Astrocyte (in vitro differentiated cells and primary cell): ENCODE data around the gene ULBP2. TPM values are rescaled to one million over a fixed set of nuclear protein-coding genes. Genes with fewer than 3 reads are reported as not detected.
"Not testable (repeated sequence)": the region's sequence is repeated elsewhere in the genome, so short reads cannot be mapped to it uniquely, and the experiment has no call there.

Source experiments
- DNase-seq: peaks from one replicate; pipeline ENCODE4 v3.0.0-alpha.2; 2010; ENCODE audit warnings: low read depth
- FAIRE-seq: peaks from 2 replicates; lab custom pipeline; 2011; peaks lifted over from hg19 to GRCh38; lab: Jason Lieb, UNC
- H2AFZ ChIP-seq: 2 replicates; pipeline ENCODE4 v1.6.0; 2012; ENCODE audit warnings: low read depth, low read length, inconsistent platforms
- H3K27ac ChIP-seq: 2 replicates; pipeline ENCODE4 v1.5.1; 2011; ENCODE audit warnings: low read depth, low read length, inconsistent platforms
- H3K27me3 ChIP-seq: 2 replicates; pipeline ENCODE4 v1.6.0; 2011; ENCODE audit warnings: low read length, inconsistent platforms; ENCODE audit not compliant: insufficient read depth
- H3K36me3 ChIP-seq: 2 replicates; pipeline ENCODE4 v1.5.1; 2011; ENCODE audit warnings: low read length, inconsistent platforms; ENCODE audit not compliant: insufficient read depth
- H3K4me1 ChIP-seq: 2 replicates; pipeline ENCODE4 v1.5.1; 2011; ENCODE audit warnings: low read length, inconsistent platforms; ENCODE audit not compliant: insufficient read depth
- H3K4me2 ChIP-seq: 2 replicates; pipeline ENCODE4 v1.6.0; 2012; ENCODE audit warnings: low read length, inconsistent platforms
- H3K4me3 ChIP-seq: 2 replicates; pipeline ENCODE4 v1.5.1; 2011; ENCODE audit warnings: low read depth, mild to moderate bottlenecking, low read length, inconsistent platforms; ENCODE audit not compliant: insufficient read depth
- H3K79me2 ChIP-seq: 2 replicates; pipeline ENCODE4 v1.6.0; 2012; ENCODE audit warnings: mild to moderate bottlenecking, low read length, inconsistent platforms; ENCODE audit not compliant: insufficient read depth
- H3K9ac ChIP-seq: 2 replicates; pipeline ENCODE4 v1.6.0; 2012; ENCODE audit warnings: mild to moderate bottlenecking, low read length, inconsistent platforms
- H3K9me3 ChIP-seq: 2 replicates; pipeline ENCODE4 v1.5.1; 2012; ENCODE audit warnings: low read depth, mild to moderate bottlenecking, low read length, inconsistent platforms; ENCODE audit not compliant: insufficient read depth
- H4K20me1 ChIP-seq: 2 replicates; pipeline ENCODE4 v1.6.0; 2012; ENCODE audit warnings: low read length, inconsistent platforms; ENCODE audit not compliant: insufficient read depth
- H3K27ac Mint-ChIP-seq: one replicate; pipeline ENCODE4 v1.8.0; 2021; ENCODE audit warnings: mild to moderate bottlenecking, mixed read lengths; ENCODE audit not compliant: unreplicated experiment
- H3K27me3 Mint-ChIP-seq: one replicate; pipeline ENCODE4 v1.8.0; 2021; ENCODE audit warnings: low read depth, mixed read lengths; ENCODE audit not compliant: unreplicated experiment
- H3K36me3 Mint-ChIP-seq: one replicate; pipeline ENCODE4 v1.8.0; 2021; ENCODE audit warnings: low read depth, mixed read lengths; ENCODE audit not compliant: unreplicated experiment
- H3K4me1 Mint-ChIP-seq: one replicate; pipeline ENCODE4 v1.8.0; 2021; ENCODE audit warnings: low read depth, mixed read lengths; ENCODE audit not compliant: unreplicated experiment
- H3K4me3 Mint-ChIP-seq: one replicate; pipeline ENCODE4 v1.8.0; 2021; ENCODE audit warnings: mild to moderate bottlenecking, moderate library complexity, mixed read lengths; ENCODE audit not compliant: unreplicated experiment
- H3K9me3 Mint-ChIP-seq: one replicate; pipeline ENCODE4 v1.8.0; 2021; ENCODE audit warnings: mild to moderate bottlenecking, mixed read lengths; ENCODE audit not compliant: unreplicated experiment
- EZH2 ChIP-seq: IDR thresholded peaks from 2 replicates; pipeline ENCODE4 v1.6.1; 2012; ENCODE audit warnings: mild to moderate bottlenecking, low read length, inconsistent platforms; ENCODE audit not compliant: insufficient read depth
- total RNA-seq: library from RNA; stranded (reverse); gene quantifications from 2 replicates; pipeline ENCODE4 v1.2.1, GENCODE V29; 2021
- TF ChIP-seq, protein P1 (sequence below): IDR thresholded peaks from 2 replicates; pipeline ENCODE4 v1.5.1; 2011; ENCODE audit warnings: low read depth, mild to moderate bottlenecking, inconsistent platforms, low read length, moderate library complexity; ENCODE audit not compliant: insufficient read depth

Gene ULBP2
- total RNA-seq, 1 donor from 2014 or later = 7.3 TPM

DNA sequence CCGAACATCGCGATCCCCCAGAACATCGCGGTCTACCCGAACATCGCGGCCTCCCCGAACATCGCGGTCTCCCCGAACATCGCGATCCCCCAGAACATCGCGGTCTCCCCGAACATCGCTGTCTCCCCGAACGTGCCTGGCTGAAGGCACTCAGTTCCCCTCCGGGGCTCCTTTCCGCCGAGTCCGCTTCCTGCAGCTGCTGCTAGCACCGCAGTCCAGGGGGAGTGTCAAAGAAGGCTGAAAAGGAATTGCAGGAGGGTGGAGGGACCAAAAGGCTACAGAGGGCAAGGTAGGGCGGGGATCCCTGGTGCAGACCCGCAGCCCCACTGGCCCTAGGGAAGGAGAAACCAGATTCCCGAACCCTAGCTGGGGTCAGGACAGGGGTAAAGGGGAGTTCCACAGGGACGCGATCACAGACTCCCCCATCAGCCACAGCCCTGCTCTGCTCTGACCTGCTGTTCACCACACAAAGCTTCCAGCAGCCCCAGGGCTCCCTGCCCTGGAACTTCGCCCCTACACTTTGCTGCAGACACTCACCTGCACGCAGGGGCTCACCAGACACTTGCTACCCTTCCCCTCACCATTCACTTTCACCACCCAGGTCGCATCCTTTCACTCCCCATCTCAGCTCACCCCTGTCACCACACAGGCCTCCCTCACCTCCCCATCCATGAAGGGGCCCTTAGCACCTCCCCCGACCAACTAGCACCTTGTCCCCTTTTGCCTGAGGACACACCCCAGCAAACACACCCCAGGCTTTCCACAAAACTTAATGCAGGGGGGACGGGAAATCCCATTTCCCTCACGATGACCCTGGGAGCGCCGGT lies 23.6 kb downstream of the ULBP2 start:
- H3K4me3 ChIP-seq = peak overlapping the region; percentile 56
- H4K20me1 ChIP-seq = no peaks in the 10 kb centered on the region
- peak overlapping the region; percentile 83 for H3K9ac ChIP-seq
- no peaks in the 10 kb centered on the region for H3K79me2 ChIP-seq
- DNase-seq (no peak), FAIRE-seq (no peak)
- peaks cover 43% of the 10 kb centered on the region for H3K27me3 ChIP-seq
- Mint-ChIP-seq H3K4me1 (peaks cover 12% of the 10 kb centered on the region), H3K36me3 (peaks cover 23% of the 10 kb centered on the region), H3K4me3 (peak overlapping the region; percentile 93), H3K9me3 (peaks cover 6% of the 10 kb centered on the region), H3K27me3 (peaks cover 90% of the 10 kb centered on the region), H3K27ac (peak overlapping the region; percentile 97)
- H3K27ac ChIP-seq = no peak overlapping the region
- peak overlapping the region; percentile 85 for H3K4me2 ChIP-seq
- peak; percentile 82 for TF ChIP-seq EZH2
- TF ChIP-seq, protein P1, sequence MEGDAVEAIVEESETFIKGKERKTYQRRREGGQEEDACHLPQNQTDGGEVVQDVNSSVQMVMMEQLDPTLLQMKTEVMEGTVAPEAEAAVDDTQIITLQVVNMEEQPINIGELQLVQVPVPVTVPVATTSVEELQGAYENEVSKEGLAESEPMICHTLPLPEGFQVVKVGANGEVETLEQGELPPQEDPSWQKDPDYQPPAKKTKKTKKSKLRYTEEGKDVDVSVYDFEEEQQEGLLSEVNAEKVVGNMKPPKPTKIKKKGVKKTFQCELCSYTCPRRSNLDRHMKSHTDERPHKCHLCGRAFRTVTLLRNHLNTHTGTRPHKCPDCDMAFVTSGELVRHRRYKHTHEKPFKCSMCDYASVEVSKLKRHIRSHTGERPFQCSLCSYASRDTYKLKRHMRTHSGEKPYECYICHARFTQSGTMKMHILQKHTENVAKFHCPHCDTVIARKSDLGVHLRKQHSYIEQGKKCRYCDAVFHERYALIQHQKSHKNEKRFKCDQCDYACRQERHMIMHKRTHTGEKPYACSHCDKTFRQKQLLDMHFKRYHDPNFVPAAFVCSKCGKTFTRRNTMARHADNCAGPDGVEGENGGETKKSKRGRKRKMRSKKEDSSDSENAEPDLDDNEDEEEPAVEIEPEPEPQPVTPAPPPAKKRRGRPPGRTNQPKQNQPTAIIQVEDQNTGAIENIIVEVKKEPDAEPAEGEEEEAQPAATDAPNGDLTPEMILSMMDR = no peak
- H3K36me3 ChIP-seq = no peaks in the 10 kb centered on the region
- H2AFZ ChIP-seq = peak overlapping the region; percentile 87
- H3K9me3 ChIP-seq = no peaks in the 10 kb centered on the region
- H3K4me1 ChIP-seq = peaks cover 24% of the 10 kb centered on the region

DNA sequence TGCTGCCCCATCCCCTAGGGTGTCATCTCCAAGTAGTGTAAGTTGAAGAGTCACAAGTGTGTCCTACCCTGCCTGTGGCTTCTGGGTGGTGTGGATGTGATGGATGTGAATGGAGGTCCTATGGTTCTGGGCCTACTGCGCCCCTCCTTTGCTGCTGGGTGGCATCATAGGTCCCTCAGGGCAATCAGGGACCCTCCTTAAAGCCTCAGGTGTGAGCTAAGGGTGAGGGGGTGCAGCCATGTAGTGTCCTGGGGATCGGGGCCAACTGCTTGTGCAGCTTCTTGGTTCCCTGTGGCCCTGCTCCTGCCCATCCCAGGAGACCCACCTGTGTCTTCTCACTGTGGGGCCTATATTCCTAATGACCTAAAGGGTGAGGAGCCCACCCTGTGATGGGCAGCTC lies 24.5 kb downstream of the ULBP2 start:
- H3K9ac ChIP-seq, FAIRE-seq, H3K9me3 ChIP-seq, H3K4me2 ChIP-seq, H3K4me3 Mint-ChIP-seq, H4K20me1 ChIP-seq, H3K36me3 ChIP-seq, H2AFZ ChIP-seq, H3K79me2 ChIP-seq, H3K4me3 ChIP-seq, H3K9me3 Mint-ChIP-seq, H3K27ac ChIP-seq, DNase-seq: not testable (repeated sequence)
- Mint-ChIP-seq H3K27me3 (peaks cover 88% of the 10 kb centered on the region), H3K36me3 (peaks cover 26% of the 10 kb centered on the region), H3K27ac (peak overlapping the region; percentile 2), H3K4me1 (peaks cover 12% of the 10 kb centered on the region)
- H3K27me3 ChIP-seq = peaks cover 45% of the 10 kb centered on the region
- H3K4me1 ChIP-seq = peaks cover 24% of the 10 kb centered on the region

DNA sequence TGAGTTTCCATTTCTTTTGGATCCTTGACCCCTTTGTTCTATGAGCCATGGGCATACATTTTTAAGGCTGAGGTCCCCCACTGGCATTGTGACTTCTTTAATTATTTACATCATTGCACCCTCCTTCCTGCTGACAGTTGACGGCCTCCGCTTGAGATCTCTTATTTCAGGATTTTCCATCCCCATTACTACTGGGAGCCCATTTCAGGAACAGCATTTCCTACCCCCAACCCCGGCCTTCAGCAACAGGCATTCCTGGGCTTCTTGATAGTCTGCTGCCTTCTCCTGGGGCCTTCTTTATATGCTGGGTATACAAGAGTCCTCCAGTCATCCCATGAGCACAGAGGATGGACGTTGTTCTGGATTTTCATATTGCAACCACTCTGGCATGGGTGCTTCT lies 25.8 kb downstream of the ULBP2 start:
- Histone ChIP-seq H3K4me2 (no peak overlapping the region), H2AFZ (no peak overlapping the region), H3K4me1 (peaks cover 24% of the 10 kb centered on the region), H3K79me2 (no peaks in the 10 kb centered on the region), H3K27me3 (peaks cover 53% of the 10 kb centered on the region), H3K27ac (no peak overlapping the region), H4K20me1 (no peaks in the 10 kb centered on the region), H3K4me3 (no peak overlapping the region), H3K9me3 (no peaks in the 10 kb centered on the region), H3K36me3 (no peaks in the 10 kb centered on the region), H3K9ac (no peak overlapping the region)
- TF ChIP-seq EZH2 = no peak
- TF ChIP-seq, protein P1 = no peak
- Mint-ChIP-seq H3K36me3 (peaks cover 26% of the 10 kb centered on the region), H3K27ac (no peak overlapping the region), H3K27me3 (peaks cover 86% of the 10 kb centered on the region), H3K9me3 (peaks cover 6% of the 10 kb centered on the region), H3K4me1 (peaks cover 12% of the 10 kb centered on the region), H3K4me3 (no peak overlapping the region)
- FAIRE-seq = no peak
- DNase-seq = no peak

DNA sequence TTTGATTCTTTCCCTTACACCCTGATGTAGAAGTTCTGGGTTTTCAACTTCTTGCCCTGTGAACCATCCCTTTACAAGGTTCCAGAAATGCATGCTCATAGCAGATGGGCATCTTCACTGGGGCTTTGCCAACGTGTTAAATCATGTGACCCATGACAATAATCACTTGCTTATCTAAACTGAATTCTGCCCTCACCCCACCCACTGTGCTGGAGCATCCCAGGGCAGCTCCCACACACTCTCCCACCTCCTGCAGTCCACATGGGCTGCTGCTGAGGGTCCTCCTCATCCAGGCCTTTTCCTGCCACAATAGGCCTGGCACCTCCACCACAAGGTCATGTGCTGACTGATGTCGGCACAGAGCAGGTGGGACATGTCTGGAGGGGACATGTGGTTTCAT lies 26.2 kb downstream of the ULBP2 start:
- not testable (repeated sequence) for H3K36me3 ChIP-seq, H3K9me3 Mint-ChIP-seq, H3K4me3 ChIP-seq, H3K79me2 ChIP-seq, DNase-seq, H4K20me1 ChIP-seq, H3K27ac ChIP-seq, FAIRE-seq, H3K9ac ChIP-seq, H2AFZ ChIP-seq, H3K9me3 ChIP-seq, H3K4me2 ChIP-seq, H3K4me3 Mint-ChIP-seq, H3K27ac Mint-ChIP-seq
- peaks cover 12% of the 10 kb centered on the region for H3K4me1 Mint-ChIP-seq
- H3K36me3 Mint-ChIP-seq = peaks cover 26% of the 10 kb centered on the region
- H3K27me3 Mint-ChIP-seq = peaks cover 87% of the 10 kb centered on the region
- Histone ChIP-seq H3K4me1 (peaks cover 20% of the 10 kb centered on the region), H3K27me3 (peaks cover 57% of the 10 kb centered on the region)
